Activated CD4-positive, alpha-beta T cell treated with anti-CD3 and anti-CD28 coated beads, Interleukin-2, amount 50 U/mL, for 48 hours (primary cell): ENCODE results near the gene BEND5.

Source experiments
- DNase-seq, 2 experiments: peaks; one replicate each; pipeline ENCODE4 v3.0.0-alpha.2; 2020

BEND5 gene

GRCh38 chr1:48678710-48679505 lies 97.8 kb downstream of the BEND5 start:
- no peak for DNase-seq
